ENCODE measurements around the gene ZNF518A.
"Not testable (repeated sequence)": the region's sequence is repeated elsewhere in the genome, so short reads cannot be mapped to it uniquely, and the experiment has no call there.

Gene ZNF518A

DNA sequence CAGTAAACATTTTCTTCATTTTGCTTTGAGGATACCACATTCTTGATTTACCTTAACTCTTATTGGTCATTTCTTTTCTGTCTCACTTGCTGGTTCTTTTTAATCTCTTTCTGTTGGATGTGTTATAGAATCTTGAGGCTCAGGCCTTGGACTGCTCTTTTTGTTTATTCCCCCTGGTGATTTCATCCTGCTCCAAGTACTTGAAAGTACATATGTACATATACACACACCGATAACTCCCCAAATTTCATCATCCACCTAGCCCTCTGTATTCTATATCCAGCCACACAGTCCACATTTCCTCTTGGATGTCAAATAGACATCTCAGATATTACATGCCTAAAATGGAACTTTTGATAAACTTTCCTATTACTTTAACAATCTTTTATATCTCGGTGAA is 7.5 kb downstream of the ZNF518A start:
- no peak for DNase-seq (ENCODE audit: low spot score)

DNA sequence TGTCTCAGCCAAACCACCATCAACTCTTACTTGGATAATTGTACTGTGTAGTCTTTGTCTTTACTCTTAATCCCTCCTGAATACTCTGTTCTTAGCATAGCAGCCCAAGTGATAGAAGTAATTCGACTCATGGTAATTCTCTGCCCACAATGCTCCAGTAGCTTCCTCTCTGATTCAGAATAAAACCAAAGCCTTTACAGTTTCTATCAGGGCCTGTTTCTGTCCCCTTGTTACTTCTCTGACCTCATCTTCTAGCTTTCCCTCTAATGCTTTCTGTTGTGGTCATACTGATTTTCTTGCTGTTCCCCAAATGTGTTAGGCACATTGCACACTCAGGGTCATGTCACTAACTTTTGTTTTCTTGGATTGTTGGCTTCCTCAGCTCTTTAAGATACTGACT is 8.0 kb downstream of the ZNF518A start:
- no peak for DNase-seq (ENCODE audit: low spot score)

DNA sequence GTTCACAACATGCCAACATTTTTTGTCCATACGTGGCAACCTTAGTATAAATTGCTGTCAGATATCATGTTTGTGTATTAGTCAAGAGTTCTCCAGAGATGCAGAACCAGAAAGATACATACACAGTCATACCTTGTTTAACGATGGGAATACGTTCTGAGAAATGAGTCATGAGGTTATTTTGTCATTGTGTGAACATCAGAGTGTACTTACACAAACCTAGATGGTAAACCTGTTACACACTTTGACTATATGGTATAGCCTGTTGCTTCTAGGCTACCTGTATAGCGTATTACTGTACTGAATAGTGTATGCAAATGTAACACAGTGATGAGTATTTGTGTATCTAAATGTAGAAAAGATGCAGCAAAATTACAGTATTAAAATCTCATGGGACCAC is 22.3 kb downstream of the ZNF518A start:
- no peak for DNase-seq (ENCODE audit: low spot score)

DNA sequence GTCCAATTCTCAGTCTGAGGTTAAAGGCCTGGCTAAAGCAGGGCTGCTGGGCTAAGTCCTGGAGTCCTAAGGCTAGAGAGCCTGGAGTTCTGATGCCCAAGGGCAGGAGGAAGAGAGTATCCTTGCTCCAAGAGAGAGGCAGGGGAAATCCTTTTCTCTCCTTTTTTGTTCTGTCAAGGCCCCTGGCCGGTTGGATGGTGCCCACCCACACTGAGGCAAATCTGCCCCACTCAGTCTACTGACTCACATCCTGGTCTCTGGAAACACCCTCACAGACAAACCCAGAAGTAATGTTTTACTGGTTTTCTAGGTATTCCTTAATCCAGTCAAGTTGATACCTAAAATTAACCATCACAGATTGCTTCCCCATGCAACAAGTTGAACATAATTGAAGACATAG is 23.0 kb downstream of the ZNF518A start:
- no peak for DNase-seq (ENCODE audit: low spot score)

DNA sequence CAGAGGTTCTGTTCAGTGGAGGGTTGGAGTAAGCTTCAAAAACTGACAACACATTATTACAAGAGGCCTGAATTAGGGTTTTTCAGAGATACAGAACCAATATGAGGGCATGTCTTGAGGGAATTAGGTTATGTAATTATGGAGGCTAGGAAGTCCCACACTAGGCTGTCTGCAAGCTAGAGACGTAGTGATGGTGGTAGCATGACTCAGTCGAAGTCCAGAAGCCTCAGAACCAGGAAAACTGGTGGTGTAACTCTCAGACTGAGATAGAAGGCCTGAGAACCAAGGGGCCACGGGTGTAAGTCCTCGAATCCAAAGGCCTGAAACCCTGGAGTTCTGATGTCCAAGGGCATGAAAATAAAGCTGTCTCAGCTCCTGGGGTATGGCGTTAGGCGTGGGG is 35.6 kb downstream of the ZNF518A start:
- DNase-seq (ENCODE audit: low spot score) = no peak

DNA sequence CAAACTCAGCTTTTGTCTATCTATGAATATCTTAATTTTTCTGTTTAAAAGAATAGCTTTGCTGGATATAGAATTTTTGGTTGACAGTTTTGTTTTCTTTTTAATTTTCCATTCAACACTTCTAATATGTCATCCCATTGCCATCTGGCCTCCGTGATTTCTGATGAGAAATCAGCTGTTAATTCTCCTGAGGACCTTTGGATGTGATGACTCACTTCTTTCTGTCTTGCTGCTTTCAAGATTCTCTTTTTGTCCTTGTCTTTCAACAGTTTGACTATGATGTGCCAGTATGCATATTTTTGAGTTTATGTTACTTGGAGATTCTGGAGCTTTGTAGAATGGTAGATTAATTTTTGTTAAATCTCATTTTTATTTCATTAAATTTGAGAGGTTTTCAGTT is 38.4 kb downstream of the ZNF518A start:
- DNase-seq (ENCODE audit: low spot score) = no peak

DNA sequence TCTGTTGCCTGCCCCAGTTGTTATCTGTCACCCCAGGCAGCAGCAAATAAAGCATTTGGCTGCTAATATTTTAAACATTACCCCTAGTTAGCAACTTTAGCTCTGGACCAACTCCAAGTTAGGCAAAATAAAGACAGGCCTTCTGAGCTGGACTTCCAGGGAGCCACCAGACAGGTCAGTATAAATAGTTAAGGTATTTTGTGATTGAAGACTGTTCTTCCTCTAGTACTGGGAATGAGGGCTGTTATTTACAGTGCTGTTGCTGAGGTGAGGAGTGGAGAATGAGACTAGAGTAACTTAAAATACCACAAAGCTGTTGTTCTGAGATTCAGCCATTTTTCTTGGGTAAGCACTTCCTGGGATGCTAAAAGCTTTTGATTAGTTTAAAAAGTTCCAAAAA is 40.1 kb downstream of the ZNF518A start:
- DNase-seq (ENCODE audit: low spot score) = no peak

DNA sequence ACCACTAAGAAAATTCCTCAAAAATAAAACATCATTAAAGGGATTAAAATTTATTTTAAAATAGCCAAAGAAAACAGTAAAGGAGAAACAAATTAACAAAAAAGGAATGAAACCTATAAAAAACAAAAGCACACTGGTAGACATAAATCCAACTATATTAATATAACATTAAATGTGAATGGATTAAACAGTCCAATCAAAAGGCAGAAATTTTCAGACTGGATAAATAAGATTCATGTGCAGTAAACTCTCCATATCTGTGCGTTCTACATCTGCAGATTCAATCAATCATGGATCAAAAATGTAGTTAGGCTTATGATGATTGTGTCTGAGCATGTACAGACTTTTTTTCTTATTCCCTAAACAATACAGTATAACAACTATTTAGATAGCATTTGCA is 42.6 kb downstream of the ZNF518A start:
- no peak for DNase-seq (ENCODE audit: low spot score)

DNA sequence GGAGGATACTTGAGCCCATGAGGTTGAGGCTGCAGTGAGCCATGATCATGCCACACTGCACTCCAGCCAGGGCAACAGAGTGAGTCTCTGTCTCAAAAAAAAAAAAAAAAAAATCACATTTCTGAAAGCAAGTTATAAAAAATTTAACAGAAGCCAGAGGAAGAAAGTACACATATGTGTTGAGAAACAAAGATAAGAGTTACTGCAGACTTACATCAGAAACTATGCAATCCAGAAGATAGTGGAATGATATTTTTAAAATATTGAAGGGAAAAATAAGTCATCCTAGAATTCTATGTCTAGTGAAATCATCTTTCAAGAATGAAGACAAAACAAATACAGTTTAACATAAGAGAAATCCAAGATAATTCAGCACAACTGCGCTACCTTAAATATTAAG is 46.9 kb downstream of the ZNF518A start:
- no peak for DNase-seq (ENCODE audit: low spot score)

DNA sequence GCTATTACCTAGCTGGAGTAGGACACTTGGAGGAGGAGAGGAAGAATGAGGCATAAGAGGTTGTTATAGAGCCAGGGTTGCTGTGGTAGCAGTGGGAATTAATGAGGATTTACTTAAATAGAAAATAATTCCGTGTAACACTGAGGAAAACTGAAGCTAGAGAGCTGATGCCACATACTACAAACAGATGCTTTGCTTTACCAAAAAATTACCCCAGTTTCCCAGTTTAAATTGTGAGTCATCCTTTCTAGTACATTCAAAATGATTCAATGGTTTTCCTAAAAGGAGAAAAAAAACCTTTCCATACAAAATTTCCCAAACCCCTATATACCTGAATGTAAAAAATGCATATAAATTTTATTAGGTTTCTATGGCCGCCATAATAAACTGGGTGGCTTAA is 58.3 kb downstream of the ZNF518A start:
- no peak for DNase-seq (ENCODE audit: low spot score)

DNA sequence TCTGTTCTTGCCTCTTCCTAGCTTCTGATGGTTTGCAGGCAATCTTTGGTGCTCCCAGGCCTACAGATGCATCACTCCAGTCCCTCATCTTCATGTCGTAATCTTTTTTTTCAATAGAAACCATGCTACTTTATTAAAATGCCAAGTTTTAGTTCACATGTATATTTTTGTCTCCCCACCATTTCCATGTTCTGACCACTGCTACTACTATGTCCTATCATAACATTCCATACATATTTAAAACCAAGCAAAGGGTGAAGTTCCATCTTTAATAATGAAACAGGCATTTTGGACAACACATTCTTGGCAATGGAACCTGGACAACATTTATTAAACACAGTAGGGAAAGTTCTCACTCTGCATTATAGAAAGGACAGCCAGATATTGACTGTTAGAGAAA is 58.8 kb downstream of the ZNF518A start:
- no peak for DNase-seq (ENCODE audit: low spot score)

DNA sequence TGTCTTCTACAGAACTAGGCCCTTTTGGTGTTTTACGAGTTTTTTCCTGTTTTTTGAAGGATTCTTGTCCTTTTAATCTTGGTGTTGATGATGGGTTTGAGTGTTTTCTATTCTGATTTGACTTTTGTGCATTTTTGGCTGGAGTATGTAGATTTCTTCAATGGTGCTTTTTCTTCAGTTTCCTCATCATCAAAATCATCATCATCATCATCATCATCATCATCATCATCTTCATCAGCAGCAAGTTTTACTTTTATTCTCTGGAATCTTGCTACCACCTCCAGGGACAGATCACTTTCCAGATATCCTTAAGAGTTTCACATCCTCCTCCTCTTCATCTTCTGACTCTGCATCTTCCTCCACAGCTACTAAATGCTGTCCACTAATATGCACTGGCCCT is 59.4 kb downstream of the ZNF518A start:
- not testable (repeated sequence) for DNase-seq (ENCODE audit: low spot score)

DNA sequence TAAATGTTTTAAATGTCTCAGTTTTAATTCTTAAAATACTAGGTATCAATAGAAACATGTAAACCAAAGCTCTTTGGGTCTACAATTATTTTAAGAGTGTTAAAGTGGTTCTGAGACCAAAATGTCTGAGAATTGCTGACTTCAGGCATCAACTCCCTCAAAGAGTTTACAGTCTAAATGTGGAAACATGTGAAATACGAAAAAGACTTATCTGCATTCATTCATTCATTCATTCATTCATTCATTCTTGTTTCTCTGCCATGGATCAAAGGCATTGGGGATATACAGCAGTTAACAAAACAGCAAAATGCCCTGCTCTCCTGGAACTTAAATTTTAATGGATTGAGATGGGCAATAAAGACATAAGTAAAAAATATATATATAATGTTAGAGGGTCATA is 71.4 kb downstream of the ZNF518A start:
- DNase-seq (ENCODE audit: low spot score) = no peak

DNA sequence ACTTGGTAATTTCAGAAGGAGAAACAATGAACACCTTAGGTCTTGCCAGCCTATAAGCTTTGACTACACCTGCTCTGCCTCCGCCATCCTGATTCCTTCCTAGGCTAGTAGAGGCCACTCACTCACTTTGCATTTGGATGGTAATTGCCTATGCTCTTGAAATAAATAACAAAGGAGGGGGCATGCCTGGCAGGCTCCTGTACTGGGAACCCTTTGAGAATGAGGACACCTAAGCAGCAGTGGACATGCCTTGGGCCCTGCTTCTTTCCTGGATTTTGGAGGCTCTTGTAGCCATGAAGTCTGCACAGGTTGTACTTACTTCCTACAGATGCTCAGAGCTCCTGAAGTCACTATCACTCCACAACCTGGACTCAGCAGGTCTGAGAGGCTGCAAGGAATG is 75.5 kb downstream of the ZNF518A start:
- no peak for DNase-seq (ENCODE audit: low spot score)

DNA sequence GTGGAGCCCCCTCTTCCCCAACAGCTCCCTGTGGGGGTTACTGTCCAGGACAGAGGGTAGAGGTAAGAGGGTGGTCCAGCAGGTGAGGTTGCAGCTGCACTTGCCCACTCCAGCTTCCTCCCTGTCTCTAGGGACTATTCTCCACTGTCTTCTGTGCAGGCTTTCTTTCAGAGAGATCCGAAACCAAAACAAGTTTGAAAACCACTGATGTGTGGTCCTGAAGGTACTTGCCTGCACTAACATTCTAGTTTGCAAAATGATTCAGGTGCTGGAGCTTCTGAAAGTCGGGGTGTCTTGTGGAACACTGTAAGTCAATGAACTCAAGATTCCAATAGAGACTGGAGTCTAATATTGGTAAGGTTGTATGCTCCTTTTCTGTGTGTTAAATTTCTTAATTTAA is 78.2 kb downstream of the ZNF518A start:
- DNase-seq (ENCODE audit: low spot score) = no peak

DNA sequence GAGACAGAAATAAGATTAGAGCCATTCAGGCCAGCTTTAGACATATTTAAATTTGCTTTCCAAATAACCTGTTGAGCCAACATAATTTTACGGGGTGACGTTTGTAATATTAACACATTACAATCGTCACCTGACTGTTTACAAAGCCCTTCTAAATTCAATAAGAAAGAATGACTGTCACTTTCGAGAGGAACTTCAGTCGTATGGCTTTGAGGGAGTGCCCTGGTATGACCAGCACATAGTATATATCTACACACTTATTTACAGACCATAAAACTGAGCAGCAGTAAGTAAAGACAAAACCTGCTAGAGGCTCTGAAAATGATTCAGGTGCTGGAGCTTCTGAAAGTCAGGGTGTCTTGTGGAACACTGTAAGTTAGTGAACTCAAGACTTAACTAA is 78.8 kb downstream of the ZNF518A start:
- no peak for DNase-seq (ENCODE audit: low spot score)

DNA sequence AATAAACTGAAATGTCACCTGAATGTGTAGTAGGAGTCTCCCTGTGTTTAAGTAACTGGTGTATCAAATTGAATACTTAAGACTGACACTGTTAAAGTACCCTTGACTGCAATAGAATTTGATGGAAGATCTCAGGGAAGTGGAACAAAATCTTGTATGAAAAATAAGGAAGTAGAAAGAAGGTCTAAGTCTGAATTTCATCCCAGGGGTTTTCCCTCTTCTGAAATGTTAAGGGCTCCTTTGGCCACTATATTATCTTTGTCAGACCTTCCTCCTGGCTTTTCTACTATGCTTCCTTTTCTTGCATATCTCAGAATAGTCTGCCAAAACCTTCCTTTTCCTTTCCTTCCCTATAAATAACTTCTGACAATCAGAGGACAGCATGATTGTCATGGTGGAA is 81.7 kb downstream of the ZNF518A start:
- DNase-seq (ENCODE audit: low spot score) = no peak

DNA sequence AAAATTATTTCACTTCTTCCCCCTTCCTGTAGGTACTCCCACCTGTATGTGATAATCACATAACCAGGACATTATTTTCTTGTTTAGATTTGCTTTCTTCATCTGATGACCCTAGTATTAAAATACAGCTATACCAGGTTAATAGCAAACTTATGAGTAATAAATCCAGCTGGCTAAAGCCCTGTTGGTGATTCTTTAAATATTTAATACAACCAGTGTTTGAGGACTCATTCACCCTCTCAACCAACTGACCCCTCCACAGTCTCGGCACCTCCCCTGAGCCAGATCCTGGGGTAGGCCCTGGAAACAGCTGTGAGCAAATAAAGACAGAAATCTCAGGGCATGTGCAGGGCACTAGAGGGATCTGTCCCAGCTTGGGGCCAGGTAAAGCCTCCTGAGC is 82.8 kb downstream of the ZNF518A start:
- no peak for DNase-seq (ENCODE audit: low spot score)

Data from RKO (cell line).